SK-N-MC (cell line): Measurements from ENCODE around the gene MATN3.

ENCODE experiments used
- EZH2 ChIP-seq: fragments of 200-600 bp; sonication (generic); IDR thresholded peaks from one replicate; pipeline ENCODE4 v1.6.1; 2017; ENCODE audit warnings: antibody characterized with exemption
- POLR2AphosphoS5 ChIP-seq: IDR thresholded peaks from 2 replicates; pipeline ENCODE4 v1.6.1; 2012; ENCODE audit warnings: mild to moderate bottlenecking, low read depth, low read length, borderline replicate concordance

GRCh38 chr2:20048488-20049448 is 36.3 kb upstream of the MATN3 start:
- no peak for TF ChIP-seq POLR2AphosphoS5
- no peak for TF ChIP-seq EZH2
